ENCODE results near the gene EXOSC1.

The EXOSC1 gene

GRCh38 chr10:97451605-97452004 is 5.8 kb upstream of the EXOSC1 start:
- H3K4me2 ChIP-seq (ENCODE audit: low read length), result no peak overlapping the region
- no peaks in the 10 kb centered on the region for H4K20me1 ChIP-seq (ENCODE audit: insufficient read depth, low read length)
- H3K9me3 ChIP-seq (ENCODE audit: insufficient read depth, low read length), result no peaks in the 10 kb centered on the region
- no peak for TF ChIP-seq EZH2phosphoT487 (IDR thresholded peaks at IDR 0.05; ENCODE audit: low read depth)
- TF ChIP-seq CTCF (IDR thresholded peaks at IDR 0.05; ENCODE audit: low read depth, low read length), result no peak
- no peak overlapping the region for H3K27ac ChIP-seq (ENCODE audit: low read length)
- H3K36me3 ChIP-seq (replicated peaks; ENCODE audit: low read depth, low read length), result peaks cover 7% of the 10 kb centered on the region
- no peaks in the 10 kb centered on the region for H3K27me3 ChIP-seq (ENCODE audit: low read depth, low read length)
- peaks cover 24% of the 10 kb centered on the region for H3K79me2 ChIP-seq (ENCODE audit: low read length)
- no peak overlapping the region for H2AFZ ChIP-seq (ENCODE audit: low read depth, low read length)
- peaks cover 8% of the 10 kb centered on the region for H3K4me1 ChIP-seq (ENCODE audit: low read length)
- no peak overlapping the region for H3K4me3 ChIP-seq (ENCODE audit: low read length)
- H3K9ac ChIP-seq (ENCODE audit: low read length), result no peak overlapping the region

GRCh38 chr10:97450828-97451227 is 5.0 kb upstream of the EXOSC1 start:
- Histone ChIP-seq H3K4me1 (ENCODE audit: low read length) (peaks cover 8% of the 10 kb centered on the region), H3K36me3 (replicated peaks; ENCODE audit: low read depth, low read length) (peaks cover 3% of the 10 kb centered on the region), H3K79me2 (ENCODE audit: low read length) (peaks cover 30% of the 10 kb centered on the region), H4K20me1 (ENCODE audit: insufficient read depth, low read length) (no peaks in the 10 kb centered on the region), H2AFZ (ENCODE audit: low read depth, low read length) (no peak overlapping the region), H3K27ac (ENCODE audit: low read length) (no peak overlapping the region), H3K4me2 (ENCODE audit: low read length) (no peak overlapping the region), H3K9me3 (ENCODE audit: insufficient read depth, low read length) (no peaks in the 10 kb centered on the region), H3K4me3 (ENCODE audit: low read length) (no peak overlapping the region), H3K9ac (ENCODE audit: low read length) (no peak overlapping the region), H3K27me3 (ENCODE audit: low read depth, low read length) (no peaks in the 10 kb centered on the region)
- TF ChIP-seq EZH2phosphoT487 (IDR thresholded peaks at IDR 0.05; ENCODE audit: low read depth) (no peak), CTCF (IDR thresholded peaks at IDR 0.05; ENCODE audit: low read depth, low read length) (no peak)

GRCh38 chr10:97445357-97445721 is 467 bp downstream of the EXOSC1 start:
- Histone ChIP-seq H2AFZ (ENCODE audit: low read depth, low read length) (peak overlapping the region; percentile 64; the same call in 1 of the 2 replicates), H3K4me2 (ENCODE audit: low read length) (peak overlapping the region; percentile 81), H3K36me3 (replicated peaks; ENCODE audit: low read depth, low read length) (peaks cover 2% of the 10 kb centered on the region), H3K27me3 (ENCODE audit: low read depth, low read length) (no peaks in the 10 kb centered on the region), H4K20me1 (ENCODE audit: insufficient read depth, low read length) (no peaks in the 10 kb centered on the region), H3K9ac (ENCODE audit: low read length) (peak overlapping the region; percentile 69), H3K79me2 (ENCODE audit: low read length) (peaks cover 44% of the 10 kb centered on the region), H3K9me3 (ENCODE audit: insufficient read depth, low read length) (no peaks in the 10 kb centered on the region), H3K4me1 (ENCODE audit: low read length) (peaks cover 19% of the 10 kb centered on the region), H3K4me3 (ENCODE audit: low read length) (peak overlapping the region; percentile 97), H3K27ac (ENCODE audit: low read length) (peak overlapping the region; percentile 27)
- no peak for TF ChIP-seq CTCF (IDR thresholded peaks at IDR 0.05; ENCODE audit: low read depth, low read length)
- TF ChIP-seq EZH2phosphoT487 (IDR thresholded peaks at IDR 0.05; ENCODE audit: low read depth), result no peak

- H3K27ac ChIP-seq (ENCODE audit: low read length), result no peak overlapping the region
Measured at GRCh38 chr10:97444212-97444611, 1.6 kb downstream of the EXOSC1 start.

More at GRCh38 chr10:97444212-97444611, 1.6 kb downstream of the EXOSC1 start:
- TF ChIP-seq CTCF (IDR thresholded peaks at IDR 0.05; ENCODE audit: low read depth, low read length) (no peak), EZH2phosphoT487 (IDR thresholded peaks at IDR 0.05; ENCODE audit: low read depth) (no peak)
- Histone ChIP-seq H3K9ac (ENCODE audit: low read length) (no peak overlapping the region), H2AFZ (ENCODE audit: low read depth, low read length) (no peak overlapping the region), H4K20me1 (ENCODE audit: insufficient read depth, low read length) (no peaks in the 10 kb centered on the region), H3K4me1 (ENCODE audit: low read length) (peaks cover 19% of the 10 kb centered on the region), H3K79me2 (ENCODE audit: low read length) (peaks cover 43% of the 10 kb centered on the region), H3K4me3 (ENCODE audit: low read length) (peak overlapping the region; percentile 97; the same call in 1 of the 2 replicates), H3K36me3 (replicated peaks; ENCODE audit: low read depth, low read length) (peaks cover 2% of the 10 kb centered on the region), H3K27me3 (ENCODE audit: low read depth, low read length) (no peaks in the 10 kb centered on the region), H3K4me2 (ENCODE audit: low read length) (peak overlapping the region; percentile 81), H3K9me3 (ENCODE audit: insufficient read depth, low read length) (no peaks in the 10 kb centered on the region)
